Parathyroid adenoma (tissue), 2 donors: Measurements from ENCODE around the gene LNPEP.

Source experiments
- H2AFZ ChIP-seq: fragments of 300-600 bp; sonication (generic); one replicate; pipeline ENCODE4 v1.7.0; 2017; ENCODE audit warnings: antibody characterized with exemption, mild to moderate bottlenecking
- H3K27ac ChIP-seq: fragments of 300-600 bp; sonication (generic); one replicate; pipeline ENCODE4 v1.7.0; 2017
- H3K27me3 ChIP-seq: fragments of 300-600 bp; sonication (generic); one replicate; pipeline ENCODE4 v1.7.0; 2017; ENCODE audit warnings: low read length; ENCODE audit not compliant: control insufficient read depth, insufficient read depth
- H3K36me3 ChIP-seq: fragments of 300-600 bp; sonication (generic); one replicate; pipeline ENCODE4 v1.7.0; 2017; ENCODE audit warnings: low read length; ENCODE audit not compliant: control insufficient read depth, insufficient read depth
- H3K4me1 ChIP-seq: fragments of 300-600 bp; sonication (generic); one replicate; pipeline ENCODE4 v1.7.0; 2017; ENCODE audit warnings: control low read depth
- H3K4me2 ChIP-seq: fragments of 300-600 bp; sonication (generic); one replicate; pipeline ENCODE4 v1.7.0; 2017; ENCODE audit warnings: low read length
- H3K4me3 ChIP-seq: fragments of 300-600 bp; sonication (generic); one replicate; pipeline ENCODE4 v1.7.0; 2017; ENCODE audit warnings: low read depth, low read length
- H3K79me2 ChIP-seq: fragments of 300-600 bp; sonication (generic); one replicate; pipeline ENCODE4 v1.7.0; 2017; ENCODE audit warnings: control low read depth
- H3K9ac ChIP-seq: fragments of 300-600 bp; sonication (generic); one replicate; pipeline ENCODE4 v1.7.0; 2017; ENCODE audit warnings: mild to moderate bottlenecking
- H3K9me3 ChIP-seq: fragments of 300-600 bp; sonication (generic); one replicate; pipeline ENCODE4 v1.7.0; 2017; ENCODE audit warnings: low read length; ENCODE audit not compliant: control insufficient read depth
- CTCF ChIP-seq: fragments of 300-600 bp; sonication (generic); IDR thresholded peaks from one replicate; pipeline ENCODE4 v1.7.0; 2017; ENCODE audit warnings: antibody characterized with exemption, mild to moderate bottlenecking
- donor health status: primary hyperparathyroidism.

LNPEP gene

GRCh38 chr5:97006454-97007060, 70.7 kb downstream of the LNPEP start:
- no peak overlapping the region for H2AFZ ChIP-seq
- H3K27ac ChIP-seq = no peak overlapping the region
- H3K9ac ChIP-seq = no peak overlapping the region
- no peaks in the 10 kb centered on the region for H3K4me1 ChIP-seq
- no peak overlapping the region for H3K4me2 ChIP-seq
- no peaks in the 10 kb centered on the region for H3K36me3 ChIP-seq
- no peak overlapping the region for H3K4me3 ChIP-seq
- no peak for TF ChIP-seq CTCF
- H3K79me2 ChIP-seq = no peaks in the 10 kb centered on the region
- H3K9me3 ChIP-seq = no peaks in the 10 kb centered on the region
- H3K27me3 ChIP-seq = no peaks in the 10 kb centered on the region

- Histone ChIP-seq H3K4me3 (no peak overlapping the region), H3K4me1 (no peaks in the 10 kb centered on the region), H3K79me2 (peaks cover 4% of the 10 kb centered on the region), H3K27me3 (no peaks in the 10 kb centered on the region), H3K36me3 (no peaks in the 10 kb centered on the region), H3K9ac (no peak overlapping the region), H3K9me3 (no peaks in the 10 kb centered on the region), H3K4me2 (no peak overlapping the region), H2AFZ (no peak overlapping the region), H3K27ac (no peak overlapping the region)
- TF ChIP-seq CTCF = no peak
These were observed 73.5 kb downstream of the LNPEP start for GRCh38 chr5:97009212-97009898.

DNA sequence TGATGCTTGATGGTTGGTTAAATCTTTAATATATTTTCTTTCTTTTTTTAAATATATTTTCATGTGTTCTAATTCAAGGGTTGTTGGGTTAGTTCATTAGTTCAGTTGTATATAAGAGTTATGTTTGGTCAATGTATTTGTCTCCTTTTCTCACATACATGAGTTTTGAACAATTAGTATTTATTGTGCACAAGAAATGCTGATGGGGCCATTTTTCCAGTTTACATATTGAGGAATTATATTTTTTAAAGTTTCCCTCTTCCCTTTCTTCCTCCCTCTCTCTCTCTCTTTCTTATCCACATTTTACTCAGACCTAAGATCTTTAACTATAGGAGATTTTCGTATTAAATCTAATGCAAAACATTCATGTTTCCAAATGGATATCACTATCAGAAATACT, 74.0 kb downstream of the LNPEP start:
- Histone ChIP-seq H3K9ac (no peak overlapping the region), H3K4me2 (no peak overlapping the region), H3K27me3 (no peaks in the 10 kb centered on the region), H2AFZ (no peak overlapping the region), H3K4me1 (peaks cover 4% of the 10 kb centered on the region), H3K4me3 (no peak overlapping the region), H3K27ac (no peak overlapping the region), H3K79me2 (peaks cover 4% of the 10 kb centered on the region), H3K36me3 (no peaks in the 10 kb centered on the region), H3K9me3 (no peaks in the 10 kb centered on the region)
- no peak for TF ChIP-seq CTCF

- H3K4me3 ChIP-seq = no peak overlapping the region
- H3K9me3 ChIP-seq = no peaks in the 10 kb centered on the region
- H3K4me1 ChIP-seq = peaks cover 10% of the 10 kb centered on the region
- H3K79me2 ChIP-seq = peaks cover 4% of the 10 kb centered on the region
- H3K36me3 ChIP-seq = no peaks in the 10 kb centered on the region
- H2AFZ ChIP-seq = no peak overlapping the region
- no peaks in the 10 kb centered on the region for H3K27me3 ChIP-seq
- no peak overlapping the region for H3K4me2 ChIP-seq
- no peak overlapping the region for H3K27ac ChIP-seq
- TF ChIP-seq CTCF = no peak
- H3K9ac ChIP-seq = no peak overlapping the region
These were observed 74.7 kb downstream of the LNPEP start for GRCh38 chr5:97010606-97011005.

GRCh38 chr5:97011567-97011966, 75.7 kb downstream of the LNPEP start:
- Histone ChIP-seq H3K27ac (no peak overlapping the region), H2AFZ (no peak overlapping the region), H3K36me3 (no peaks in the 10 kb centered on the region), H3K9ac (no peak overlapping the region), H3K27me3 (no peaks in the 10 kb centered on the region), H3K79me2 (peaks cover 4% of the 10 kb centered on the region), H3K4me2 (no peak overlapping the region), H3K4me1 (peaks cover 10% of the 10 kb centered on the region), H3K9me3 (no peaks in the 10 kb centered on the region), H3K4me3 (no peak overlapping the region)
- TF ChIP-seq CTCF = no peak
